Mesodermal cell (in vitro differentiated cells): Measurements from ENCODE around the gene TBCD.
A peak's percentile ranks its signal among the peaks of the same experiment; 100 is the strongest.

ENCODE experiments used
- H3K27ac ChIP-seq: 2 replicates; pipeline ENCODE4 v1.7.0; 2013; ENCODE audit warnings: mild to moderate bottlenecking, low read depth, low read length, moderate library complexity; ENCODE audit not compliant: severe bottlenecking
- H3K36me3 ChIP-seq: 2 replicates; pipeline ENCODE4 v1.7.1; 2013; ENCODE audit warnings: mild to moderate bottlenecking, low read length, moderate library complexity; ENCODE audit not compliant: control insufficient read depth, insufficient read depth
- H3K4me1 ChIP-seq: one replicate; pipeline ENCODE4 v1.7.1; 2013; ENCODE audit warnings: mild to moderate bottlenecking, low read length; ENCODE audit not compliant: insufficient read depth, control insufficient read depth, poor library complexity, severe bottlenecking
- H3K4me3 ChIP-seq: 2 replicates; pipeline ENCODE4 v1.7.0; 2013; ENCODE audit warnings: low read length, control low read depth, mild to moderate bottlenecking; ENCODE audit not compliant: insufficient read depth, poor library complexity, severe bottlenecking; ENCODE audit errors: extremely low read depth
- H3K9me3 ChIP-seq: 2 replicates; pipeline ENCODE4 v1.7.1; 2013; ENCODE audit warnings: mild to moderate bottlenecking, low read length, moderate library complexity; ENCODE audit not compliant: control insufficient read depth
- WGBS, 2 experiments: methylation state at CpG; one replicate each; pipeline ENCODE4 v1.1.5; 2013; ENCODE audit warnings: missing lambda C conversion rate in 2 of 2; ENCODE audit not compliant: insufficient coverage in 2 of 2; 5-methylcytosine and 5-hydroxymethylcytosine counted together

Gene TBCD

DNA sequence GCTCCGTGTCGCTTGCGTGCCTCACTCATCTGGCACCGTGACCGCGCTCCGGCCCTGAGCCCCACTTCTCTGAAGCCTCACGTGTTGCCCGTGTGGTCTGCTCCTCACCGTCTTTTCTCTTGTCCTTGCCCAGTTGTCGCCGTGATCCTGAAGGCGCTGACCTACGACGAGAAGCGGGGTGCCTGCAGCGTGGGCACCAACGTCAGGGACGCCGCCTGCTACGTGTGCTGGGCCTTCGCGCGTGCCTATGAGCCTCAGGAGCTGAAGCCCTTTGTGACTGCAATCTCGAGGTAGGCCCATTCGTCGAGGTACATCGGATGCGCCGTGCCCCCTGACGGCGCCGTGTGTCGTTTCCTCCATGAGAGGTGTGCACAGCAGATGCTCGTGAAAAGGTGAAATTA, 118.2 kb downstream of the TBCD start:
- no peaks in the 10 kb centered on the region for H3K9me3 ChIP-seq
- H3K27ac ChIP-seq, result no peak overlapping the region
- H3K4me1 ChIP-seq, result peaks cover 13% of the 10 kb centered on the region
- 94 to 95% methylated on average over 33 to 35 of the region's 35 CpGs for WGBS, 2 experiments
- H3K36me3 ChIP-seq, result peaks cover 24% of the 10 kb centered on the region
- no peak overlapping the region for H3K4me3 ChIP-seq

DNA sequence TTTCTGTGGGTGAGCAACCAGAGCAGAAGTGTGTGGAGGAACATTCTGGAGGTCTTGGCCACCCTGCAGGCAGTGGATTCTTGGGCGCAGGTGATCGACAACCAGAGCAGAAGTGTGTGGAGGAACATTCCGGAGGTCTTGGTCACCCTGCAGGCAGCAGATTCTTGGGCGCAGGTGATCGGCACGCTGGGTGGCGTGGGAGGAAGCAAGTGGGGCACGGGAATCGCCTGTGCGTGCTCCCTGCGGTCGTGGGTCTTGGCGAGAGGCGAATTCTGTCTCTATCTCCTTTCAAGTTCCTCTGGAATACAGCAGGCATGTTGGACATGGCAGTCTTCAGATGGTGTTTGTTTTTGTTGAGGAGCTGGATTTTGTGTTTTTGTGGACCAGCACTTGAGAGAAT, 118.7 kb downstream of the TBCD start:
- Histone ChIP-seq H3K4me3 (no peak overlapping the region), H3K27ac (no peak overlapping the region), H3K9me3 (no peaks in the 10 kb centered on the region), H3K36me3 (peaks cover 24% of the 10 kb centered on the region), H3K4me1 (peaks cover 18% of the 10 kb centered on the region)
- 94 to 98% methylated on average over 11 to 14 of the region's 14 CpGs for WGBS, 2 experiments

GRCh38 chr17:82871056-82871775, 119.4 kb downstream of the TBCD start:
- Histone ChIP-seq H3K4me1 (peaks cover 18% of the 10 kb centered on the region), H3K4me3 (no peak overlapping the region), H3K36me3 (peaks cover 24% of the 10 kb centered on the region), H3K9me3 (no peaks in the 10 kb centered on the region), H3K27ac (no peak overlapping the region)
- 94% methylated on average over 29 to 30 of the region's 31 CpGs for WGBS, 2 experiments

GRCh38 chr17:82871776-82872561, 120.1 kb downstream of the TBCD start:
- WGBS, 2 experiments, result 91% methylated on average over 30 to 41 of the region's 41 CpGs
- H3K36me3 ChIP-seq, result peaks cover 24% of the 10 kb centered on the region
- H3K4me3 ChIP-seq, result no peak overlapping the region
- H3K27ac ChIP-seq, result no peak overlapping the region
- H3K9me3 ChIP-seq, result no peaks in the 10 kb centered on the region
- H3K4me1 ChIP-seq, result peaks cover 17% of the 10 kb centered on the region

DNA sequence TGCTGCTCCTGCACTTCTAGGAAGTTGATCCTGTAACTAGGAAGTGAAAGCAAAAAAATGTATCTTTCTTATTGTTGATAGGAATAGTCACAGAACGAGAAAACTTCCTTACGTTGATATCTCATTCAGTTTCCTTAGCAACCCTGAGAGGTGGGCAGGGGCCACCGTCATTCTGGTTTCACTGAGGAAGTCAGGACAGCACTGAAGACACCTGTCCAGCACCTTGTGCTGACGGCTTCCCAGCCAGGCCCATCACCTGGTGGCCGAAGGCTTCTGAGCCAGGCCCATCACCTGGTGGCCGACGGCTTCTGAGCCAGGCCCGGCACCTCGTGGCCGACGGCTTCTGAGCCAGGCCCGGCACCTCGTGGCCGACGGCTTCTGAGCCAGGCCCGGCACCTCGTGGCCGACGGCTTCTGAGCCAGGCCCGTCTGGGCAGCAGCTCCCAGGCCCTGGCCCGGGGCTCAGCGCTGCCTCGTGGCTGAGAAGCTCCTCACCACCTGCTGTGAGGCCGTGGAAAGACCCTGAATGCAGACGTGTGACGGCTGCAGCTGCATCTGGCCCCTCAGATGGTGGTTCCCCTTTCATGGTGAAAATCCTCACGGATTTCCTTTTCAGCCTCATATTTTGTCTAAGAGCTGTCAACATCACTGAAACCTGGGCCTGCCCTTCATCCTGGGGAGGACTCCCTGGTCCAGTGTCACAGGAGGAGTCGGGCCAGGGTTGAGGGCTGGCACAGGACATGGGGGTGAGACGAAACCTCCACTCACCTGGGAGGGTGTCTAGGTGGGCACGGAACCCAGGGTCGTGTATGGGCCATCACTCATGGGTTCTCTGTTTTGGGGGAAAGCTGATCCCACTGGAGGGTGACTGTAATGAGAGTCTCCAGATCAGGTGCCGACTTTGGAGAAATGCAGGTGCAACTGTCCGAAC, 121.0 kb downstream of the TBCD start:
- Histone ChIP-seq H3K36me3 (peaks cover 24% of the 10 kb centered on the region), H3K4me1 (peaks cover 17% of the 10 kb centered on the region), H3K4me3 (no peak overlapping the region), H3K9me3 (no peaks in the 10 kb centered on the region), H3K27ac (no peak overlapping the region)
- WGBS, 2 experiments, result 91 to 95% methylated on average over 25 to 31 of the region's 33 CpGs

GRCh38 chr17:82873521-82873920, 121.7 kb downstream of the TBCD start:
- Histone ChIP-seq H3K4me3 (no peak overlapping the region), H3K4me1 (peaks cover 17% of the 10 kb centered on the region), H3K27ac (no peak overlapping the region), H3K9me3 (no peaks in the 10 kb centered on the region), H3K36me3 (peaks cover 24% of the 10 kb centered on the region)
- 94 to 96% methylated on average over 18 to 19 of the region's 19 CpGs for WGBS, 2 experiments

GRCh38 chr17:82874011-82874835, 122.4 kb downstream of the TBCD start:
- Histone ChIP-seq H3K36me3 (peaks cover 24% of the 10 kb centered on the region), H3K9me3 (no peaks in the 10 kb centered on the region), H3K27ac (no peak overlapping the region), H3K4me1 (peaks cover 17% of the 10 kb centered on the region), H3K4me3 (no peak overlapping the region)
- 91 to 92% methylated on average over 28 to 29 of the region's 34 CpGs for WGBS, 2 experiments

- H3K27ac ChIP-seq, result no peak overlapping the region
- 56 to 59% methylated on average over 17 to 19 of the region's 19 CpGs for WGBS, 2 experiments
- H3K4me3 ChIP-seq, result no peak overlapping the region
- H3K9me3 ChIP-seq, result no peaks in the 10 kb centered on the region
- H3K4me1 ChIP-seq, result peaks cover 17% of the 10 kb centered on the region
- peaks cover 19% of the 10 kb centered on the region for H3K36me3 ChIP-seq
Observed at GRCh38 chr17:82875407-82875856, 123.6 kb downstream of the TBCD start.

- Histone ChIP-seq H3K4me3 (no peak overlapping the region), H3K9me3 (no peaks in the 10 kb centered on the region), H3K27ac (peak overlapping the region; percentile 20), H3K36me3 (peaks cover 12% of the 10 kb centered on the region), H3K4me1 (peaks cover 17% of the 10 kb centered on the region)
- WGBS, 2 experiments, result 76 to 83% methylated on average over 13 to 14 of the region's 18 CpGs
Observed at GRCh38 chr17:82876149-82876548, 124.3 kb downstream of the TBCD start.
